Esophagus (tissue), 2 donors: ENCODE measurements around the gene CD34. TPM values are rescaled to one million over a fixed set of nuclear protein-coding genes. Genes with fewer than 3 reads are reported as not detected.

ENCODE experiments used
- H3K27ac ChIP-seq, 2 donors: one replicate each; pipeline ENCODE4 v1.5.1; 2013; ENCODE audit warnings: low read depth in 2 of 2, mild to moderate bottlenecking in 2 of 2, inconsistent platforms in 1 of 2, low read length in 1 of 2, moderate library complexity in 1 of 2
- H3K27me3 ChIP-seq, 2 donors: one replicate each; pipeline ENCODE4 v1.6.1; 2013; ENCODE audit warnings: low read length in 2 of 2, control low read depth in 1 of 2, mild to moderate bottlenecking in 1 of 2; ENCODE audit not compliant: insufficient read depth in 2 of 2, control insufficient read depth in 1 of 2
- H3K36me3 ChIP-seq, 2 donors: one replicate each; pipeline ENCODE4 v1.6.1; 2013; ENCODE audit warnings: low read length in 1 of 2; ENCODE audit not compliant: control insufficient read depth in 2 of 2, insufficient read depth in 2 of 2
- H3K4me1 ChIP-seq, 2 donors: one replicate each; pipeline ENCODE4 v1.6.1; 2013; ENCODE audit warnings: low read length in 1 of 2; ENCODE audit not compliant: control insufficient read depth in 2 of 2, insufficient read depth in 2 of 2
- H3K4me3 ChIP-seq, 2 donors: one replicate each; pipeline ENCODE4 v1.5.1; 2013; ENCODE audit warnings: low read length in 2 of 2, mild to moderate bottlenecking in 2 of 2, low read depth in 1 of 2, moderate library complexity in 1 of 2
- H3K9me3 ChIP-seq, 2 donors: one replicate each; pipeline ENCODE4 v1.6.1; 2013; ENCODE audit warnings: mild to moderate bottlenecking in 2 of 2, low read depth in 1 of 2, low read length in 1 of 2, moderate library complexity in 1 of 2; ENCODE audit not compliant: control insufficient read depth in 2 of 2, insufficient read depth in 1 of 2
- WGBS, 2 donors: extraction: QIAGEN DNeasy Blood & Tissue Kit; methylation state at CpG; one replicate each; pipeline ENCODE4 v1.1.7; 2013; 5-methylcytosine and 5-hydroxymethylcytosine counted together
- polyA plus RNA-seq, 2 donors: library from polyadenylated mRNA; stranded (reverse); fragments of 200-250 nt; gene quantifications; one replicate each; pipeline ENCODE4 v1.2.3, GENCODE V29; 2013
- donor health status: healthy with polysubstance abuse.
- donor health status: Bipolar disorder and iron deficiency.

The CD34 gene
- polyA plus RNA-seq, 2 donors: 3.8 to 10.2 TPM

GRCh38 chr1:207844371-207844770 is 66.6 kb downstream of the CD34 start:
- H3K27me3 ChIP-seq: no peaks in the 10 kb centered on the region
- peaks cover 3 to 9% of the 10 kb centered on the region in 2 donors for H3K36me3 ChIP-seq
- H3K27ac ChIP-seq: peak overlapping the region in 1 of 2 donors; percentile 9
- no peaks in the 10 kb centered on the region for H3K9me3 ChIP-seq
- 46 to 48% methylated on average over 2 of the region's 2 CpGs for WGBS, 2 donors
- no peak overlapping the region for H3K4me3 ChIP-seq
- H3K4me1 ChIP-seq: peaks cover 6 to 17% of the 10 kb centered on the region in 2 donors

GRCh38 chr1:207842506-207842905 is 68.4 kb downstream of the CD34 start:
- Histone ChIP-seq H3K36me3 (peaks cover 3 to 9% of the 10 kb centered on the region in 2 donors), H3K27ac (peak overlapping the region in 1 of 2 donors; percentile 19), H3K4me1 (peaks cover 11 to 27% of the 10 kb centered on the region in 2 donors), H3K27me3 (no peaks in the 10 kb centered on the region), H3K9me3 (no peaks in the 10 kb centered on the region), H3K4me3 (no peak overlapping the region)
- 87 to 91% methylated on average over 6 of the region's 6 CpGs for WGBS, 2 donors

DNA sequence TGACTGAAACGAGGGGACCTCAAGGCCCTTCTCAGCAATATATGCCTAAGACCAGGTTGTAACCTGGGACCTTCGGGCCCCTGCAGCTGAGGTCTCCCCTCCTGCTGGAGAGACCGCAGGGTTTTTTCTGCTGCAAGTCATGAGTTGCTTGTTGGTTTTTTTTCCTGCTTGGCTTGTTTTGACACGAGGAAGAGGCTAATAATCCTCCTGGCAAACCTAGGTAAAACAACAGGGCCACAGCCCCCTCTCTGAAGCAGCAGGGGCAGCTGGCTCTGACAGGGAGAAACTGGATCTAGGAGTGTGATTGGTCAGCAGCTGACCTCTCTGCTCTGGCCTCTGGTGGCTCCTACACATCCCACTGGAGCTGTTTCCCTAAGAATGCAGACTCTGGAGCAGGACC is 69.0 kb downstream of the CD34 start:
- Histone ChIP-seq H3K27ac (peak overlapping the region; percentile 55 to 77), H3K9me3 (no peaks in the 10 kb centered on the region), H3K36me3 (peaks cover 3 to 9% of the 10 kb centered on the region in 2 donors), H3K4me3 (no peak overlapping the region), H3K4me1 (peaks cover 11 to 27% of the 10 kb centered on the region in 2 donors), H3K27me3 (no peaks in the 10 kb centered on the region)
- WGBS, 2 donors: 38 to 40% methylated on average over 4 of the region's 4 CpGs

- Histone ChIP-seq H3K4me3 (no peak overlapping the region), H3K4me1 (peaks cover 14 to 28% of the 10 kb centered on the region in 2 donors), H3K27me3 (no peaks in the 10 kb centered on the region), H3K27ac (peak overlapping the region in 1 of 2 donors; percentile 77), H3K9me3 (no peaks in the 10 kb centered on the region), H3K36me3 (peaks cover 3 to 9% of the 10 kb centered on the region in 2 donors)
- 57 to 59% methylated on average over 1 of the region's 1 CpG for WGBS, 2 donors
These were observed 69.6 kb downstream of the CD34 start for GRCh38 chr1:207841293-207841692.

- Histone ChIP-seq H3K27me3 (no peaks in the 10 kb centered on the region), H3K27ac (no peak overlapping the region), H3K36me3 (peaks cover 3 to 9% of the 10 kb centered on the region in 2 donors), H3K9me3 (no peaks in the 10 kb centered on the region), H3K4me3 (no peak overlapping the region), H3K4me1 (peaks cover 14 to 28% of the 10 kb centered on the region in 2 donors)
- 88 to 93% methylated on average over 2 of the region's 2 CpGs for WGBS, 2 donors
These were observed 70.5 kb downstream of the CD34 start for GRCh38 chr1:207840380-207840779.

DNA sequence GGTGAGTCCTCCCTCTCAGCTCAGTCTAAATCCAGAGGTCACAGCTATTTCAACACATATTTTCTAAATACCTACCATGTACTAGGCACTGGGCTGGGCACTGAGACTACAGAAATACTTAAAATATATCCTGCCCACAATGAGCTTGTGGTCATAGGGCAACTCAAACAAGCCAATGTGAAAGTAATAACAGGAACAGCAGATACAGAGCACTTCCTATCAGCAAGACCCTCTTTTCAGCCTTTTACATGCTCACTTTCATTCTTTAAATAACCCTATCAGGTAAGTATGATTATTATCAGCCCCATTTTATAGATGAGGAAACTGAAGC is 71.9 kb downstream of the CD34 start:
- H3K27me3 ChIP-seq: no peaks in the 10 kb centered on the region
- H3K9me3 ChIP-seq: no peaks in the 10 kb centered on the region
- no peak overlapping the region for H3K4me3 ChIP-seq
- H3K27ac ChIP-seq: peak overlapping the region in 1 of 2 donors; percentile 78
- H3K4me1 ChIP-seq: peaks cover 14 to 23% of the 10 kb centered on the region in 2 donors
- peaks cover 3 to 9% of the 10 kb centered on the region in 2 donors for H3K36me3 ChIP-seq

- WGBS, 2 donors: 46 to 50% methylated on average over 15 of the region's 15 CpGs
These were observed 72.5 kb downstream of the CD34 start for GRCh38 chr1:207838156-207839082.

DNA sequence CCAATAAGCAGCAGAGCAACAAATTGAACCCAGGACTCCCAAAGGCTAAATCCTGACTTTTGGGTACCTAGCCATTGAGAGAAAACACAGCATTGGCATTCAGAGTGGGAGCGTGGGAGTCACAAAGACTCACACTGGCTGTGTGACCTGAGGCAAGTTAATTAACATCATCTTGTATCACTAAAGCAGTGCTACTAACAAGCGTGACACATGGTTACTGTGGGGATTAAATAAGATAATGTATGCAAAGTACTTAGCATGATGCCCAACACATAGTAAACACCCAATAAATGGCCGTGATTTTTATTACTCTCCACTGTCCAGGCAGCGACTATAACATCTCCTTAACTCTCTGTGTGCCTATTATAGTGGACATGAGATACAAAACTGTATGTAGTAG is 73.3 kb downstream of the CD34 start:
- Histone ChIP-seq H3K27ac (peak overlapping the region in 1 of 2 donors; percentile 78), H3K27me3 (no peaks in the 10 kb centered on the region), H3K4me1 (peaks cover 14 to 18% of the 10 kb centered on the region in 2 donors), H3K9me3 (no peaks in the 10 kb centered on the region), H3K4me3 (no peak overlapping the region), H3K36me3 (peaks cover 2 to 5% of the 10 kb centered on the region in 2 donors)
- 64 to 66% methylated on average over 4 of the region's 4 CpGs for WGBS, 2 donors

More at GRCh38 chr1:207838156-207839082, 72.5 kb downstream of the CD34 start:
- Histone ChIP-seq H3K4me1 (peaks cover 14 to 18% of the 10 kb centered on the region in 2 donors), H3K27ac (peak overlapping the region; percentile 17 to 78), H3K27me3 (no peaks in the 10 kb centered on the region), H3K9me3 (no peaks in the 10 kb centered on the region), H3K4me3 (no peak overlapping the region), H3K36me3 (peaks cover 3 to 5% of the 10 kb centered on the region in 2 donors)

- Histone ChIP-seq H3K36me3 (peaks cover 0 to 5% of the 10 kb centered on the region in 2 donors), H3K9me3 (no peaks in the 10 kb centered on the region), H3K4me3 (no peak overlapping the region), H3K27ac (peak overlapping the region in 1 of 2 donors; percentile 14), H3K4me1 (peaks cover 15 to 17% of the 10 kb centered on the region in 2 donors), H3K27me3 (no peaks in the 10 kb centered on the region)
- WGBS, 2 donors: 66 to 72% methylated on average over 15 of the region's 15 CpGs
These were observed 74.2 kb downstream of the CD34 start for GRCh38 chr1:207836591-207837347.
